IMR-90 (cell line): ENCODE results near the gene ANO2. TPM values are rescaled to one million over a fixed set of nuclear protein-coding genes. Genes with fewer than 3 reads are reported as not detected.

ENCODE experiments used
- ATAC-seq: fragments of 200-7000 bp; cut with Tn5 transposase; 2 replicates; pipeline ENCODE4 v1.9.1; 2020; ENCODE audit warnings: low read depth, mild to moderate bottlenecking, moderate library complexity
- BruUV-seq: library from RNA; stranded (reverse); fragments of 400-500 nt; replicated peaks from 2 replicates; lab custom pipeline; 2021; lab: Mats Ljungman, UMichigan
- CTCF ChIA-PET: fragments of 300-600 bp; formaldehyde crosslinking; extraction: SDS; loops from one replicate; lab custom pipeline; 2021; ENCODE audit warnings: antibody characterized with exemption; lab: Yijun Ruan, JAX
- POLR2A ChIA-PET: fragments of 300-600 bp; sonication (Branson Sonifier 250); formaldehyde crosslinking; loops from one replicate; lab custom pipeline; 2022; ENCODE audit warnings: antibody characterized with exemption; ENCODE audit not compliant: unreplicated experiment; lab: Charles Lee
- DNase-seq: peaks from one replicate; pipeline ENCODE4 v3.0.0; 2013
- H2AFZ ChIP-seq: replicated peaks from 2 replicates; pipeline ENCODE3; 2013; ENCODE audit warnings: low read length, mild to moderate bottlenecking; ENCODE audit not compliant: poor library complexity
- H2AK5ac ChIP-seq: 2 replicates; pipeline ENCODE4 v1.6.1; 2013; ENCODE audit warnings: low read depth, low read length, inconsistent platforms
- H2AK9ac ChIP-seq: replicated peaks from 2 replicates; pipeline ENCODE3; 2013; ENCODE audit warnings: mild to moderate bottlenecking, low read depth, low read length, moderate library complexity; ENCODE audit not compliant: poor library complexity
- H2BK120ac ChIP-seq: 2 replicates; pipeline ENCODE4 v1.6.1; 2013; ENCODE audit warnings: low read depth, low read length, inconsistent platforms
- H2BK15ac ChIP-seq: 3 replicates; pipeline ENCODE4 v1.6.1; 2013; ENCODE audit warnings: low read depth, low read length, inconsistent platforms
- H2BK20ac ChIP-seq: 2 replicates; pipeline ENCODE4 v1.6.1; 2013; ENCODE audit warnings: low read depth, mild to moderate bottlenecking, inconsistent platforms, low read length, moderate library complexity
- H2BK5ac ChIP-seq: 2 replicates; pipeline ENCODE4 v1.6.1; 2013; ENCODE audit warnings: mild to moderate bottlenecking, low read depth, low read length, inconsistent platforms; ENCODE audit not compliant: poor library complexity, severe bottlenecking
- H3K14ac ChIP-seq: replicated peaks from 2 replicates; pipeline ENCODE4 v1.6.1; 2013; ENCODE audit warnings: low read depth, low read length, inconsistent platforms
- H3K18ac ChIP-seq: 2 replicates; pipeline ENCODE4 v1.6.1; 2013; ENCODE audit warnings: low read depth, low read length, control low read depth
- H3K23ac ChIP-seq: 2 replicates; pipeline ENCODE4 v1.6.1; 2013; ENCODE audit warnings: low read depth, low read length, inconsistent platforms
- H3K27ac ChIP-seq: 2 replicates; pipeline ENCODE4 v1.5.1; 2013; ENCODE audit warnings: mild to moderate bottlenecking, control low read depth, low read length; ENCODE audit not compliant: insufficient read depth
- H3K27me3 ChIP-seq: 2 replicates; pipeline ENCODE4 v1.6.1; 2013; ENCODE audit warnings: low read length; ENCODE audit not compliant: control insufficient read depth, insufficient read depth
- H3K36me3 ChIP-seq: 2 replicates; pipeline ENCODE4 v1.6.1; 2013; ENCODE audit warnings: low read length, mixed read lengths; ENCODE audit not compliant: control insufficient read depth, insufficient read depth
- H3K4ac ChIP-seq: 2 replicates; pipeline ENCODE4 v1.6.1; 2013; ENCODE audit warnings: low read depth, low read length, inconsistent platforms
- H3K4me1 ChIP-seq: 2 replicates; pipeline ENCODE4 v1.6.1; 2013; ENCODE audit warnings: low read length, mixed read lengths; ENCODE audit not compliant: control insufficient read depth, insufficient read depth
- H3K4me2 ChIP-seq: 2 replicates; pipeline ENCODE4 v1.6.1; 2013; ENCODE audit warnings: low read depth, mild to moderate bottlenecking, control low read depth, low read length, moderate library complexity
- H3K4me3 ChIP-seq: 2 replicates; pipeline ENCODE4 v1.5.1; 2013; ENCODE audit warnings: low read depth, mild to moderate bottlenecking, control low read depth, low read length, moderate library complexity; ENCODE audit not compliant: insufficient read depth
- H3K56ac ChIP-seq: 2 replicates; pipeline ENCODE4 v1.6.1; 2013; ENCODE audit warnings: low read length, inconsistent platforms; ENCODE audit not compliant: insufficient read depth; ENCODE audit errors: extremely low read depth
- H3K79me1 ChIP-seq, 2 experiments: 2 replicates each; pipeline ENCODE4 v1.6.1; 2013; ENCODE audit warnings: low read length in 2 of 2, inconsistent platforms in 1 of 2, low read depth in 1 of 2
- H3K9ac ChIP-seq: 2 replicates; pipeline ENCODE4 v1.6.1; 2013; ENCODE audit warnings: low read depth, low read length, control low read depth
- H3K9me1 ChIP-seq: 2 replicates; pipeline ENCODE4 v1.6.1; 2013; ENCODE audit warnings: low read length, inconsistent platforms; ENCODE audit not compliant: insufficient read depth
- H3K9me3 ChIP-seq: 2 replicates; pipeline ENCODE4 v1.6.1; 2013; ENCODE audit warnings: low read length; ENCODE audit not compliant: control insufficient read depth, insufficient read depth
- H4K20me1 ChIP-seq: 2 replicates; pipeline ENCODE4 v1.6.1; 2013; ENCODE audit warnings: low read length, inconsistent platforms; ENCODE audit not compliant: insufficient read depth
- H4K5ac ChIP-seq: 2 replicates; pipeline ENCODE4 v1.6.1; 2013; ENCODE audit warnings: mild to moderate bottlenecking, low read depth, low read length, control low read depth
- H4K8ac ChIP-seq, 2 experiments: 2 replicates each; pipeline ENCODE4 v1.6.1; 2013; ENCODE audit warnings: low read depth in 2 of 2, low read length in 2 of 2, control low read depth in 1 of 2, inconsistent platforms in 1 of 2
- H4K91ac ChIP-seq: 2 replicates; pipeline ENCODE4 v1.6.1; 2013; ENCODE audit warnings: low read depth, low read length, inconsistent platforms; ENCODE audit not compliant: insufficient read depth
- BHLHE40 ChIP-seq: fragments of 150-350 bp; IDR thresholded peaks from 2 replicates; pipeline ENCODE4 v1.6.1; 2016; ENCODE audit warnings: mild to moderate bottlenecking, low read depth, low read length
- CEBPB ChIP-seq: IDR thresholded peaks from 2 replicates; pipeline ENCODE4 v1.6.1; 2012; ENCODE audit warnings: low read depth, low read length, improper control_type of control experiment
- CHD1 ChIP-seq: IDR thresholded peaks from 2 replicates; pipeline ENCODE4 v1.6.1; 2012; ENCODE audit warnings: low read depth, low read length, improper control_type of control experiment
- ELK1 ChIP-seq: fragments of 150-350 bp; IDR thresholded peaks from 2 replicates; pipeline ENCODE4 v1.6.1; 2016; ENCODE audit warnings: low read depth, mild to moderate bottlenecking, low read length, moderate library complexity, borderline replicate concordance
- MXI1 ChIP-seq: IDR thresholded peaks from 2 replicates; pipeline ENCODE4 v1.6.1; 2012; ENCODE audit warnings: low read depth, mild to moderate bottlenecking, low read length, moderate library complexity, borderline replicate concordance
- POLR2A ChIP-seq: IDR thresholded peaks from 2 replicates; pipeline ENCODE4 v1.6.1; 2012; ENCODE audit warnings: mild to moderate bottlenecking, low read depth, low read length
- WGBS, 2 experiments: methylation state at CpG; one replicate each; pipeline versions ENCODE4 v1.1.5 to v1.1.7; 2013; ENCODE audit warnings: missing lambda C conversion rate in 2 of 2; ENCODE audit not compliant: insufficient read length in 1 of 2; ENCODE audit errors: extremely low coverage in 2 of 2; 5-methylcytosine and 5-hydroxymethylcytosine counted together
- dilution Hi-C: fragments of 300-500 bp; cut with HindIII; formaldehyde crosslinking; loops from one replicate; pipeline ENCODE4 v1.14.3; 2018; ENCODE audit warnings: low sequenced_read_pairs; ENCODE audit not compliant: unreplicated experiment
- in situ Hi-C: fragments of 300-500 bp; cut with MboI; formaldehyde crosslinking; loops from 3 replicates; pipeline ENCODE4 v1.14.3; 2019; ENCODE audit warnings: low sequenced_read_pairs, inconsistent platforms, mixed read lengths
- intact Hi-C: fragments of 100-400 bp; cut with micrococcal nuclease; formaldehyde crosslinking; loops from 2 replicates; pipeline ENCODE4 v1.10.0; 2022
- polyA plus RNA-seq, 3 experiments: library from polyadenylated mRNA; depleted of rRNA; stranded (reverse); fragments of >200 nt; gene quantifications; 2 replicates each; pipeline ENCODE4 v1.2.3, GENCODE V29; 2012; ENCODE audit warnings: low replicate concordance in 1 of 3
- total RNA-seq: library from RNA; depleted of rRNA; stranded (reverse); fragments of >200 nt; gene quantifications from 2 replicates; pipeline ENCODE4 v1.2.3, GENCODE V29; 2012

The ANO2 gene
- total and polyA plus RNA-seq, 2 of the 4 experiments (the other 2 are of a cell fraction), result 0.22 TPM; not detected in 1

DNA sequence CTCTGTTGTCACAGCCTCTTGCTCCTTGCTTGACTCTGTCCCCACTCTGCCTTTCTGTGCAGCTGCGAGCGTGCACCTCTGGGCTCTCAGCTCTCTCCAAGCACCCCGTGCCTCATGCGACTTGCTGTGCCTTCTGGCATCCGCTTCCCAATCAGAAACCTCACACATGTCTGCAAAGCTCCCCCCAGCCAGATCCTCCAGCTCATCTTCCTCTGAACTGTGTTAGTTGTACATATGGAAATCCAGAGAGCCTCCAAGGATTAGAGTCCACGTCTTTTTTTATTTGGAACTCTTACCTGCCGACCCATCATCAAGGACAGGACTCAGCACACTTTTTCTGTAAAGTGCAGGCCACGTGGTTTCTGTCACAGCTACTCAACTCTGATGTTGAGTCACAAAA, 70.5 kb downstream of the ANO2 start:
- no peak overlapping the region for H2BK20ac ChIP-seq
- no peak overlapping the region for H2BK120ac ChIP-seq
- in situ Hi-C loops (no loop called here), dilution Hi-C loops (no loop called here), intact Hi-C loops (no loop called here)
- H3K4me1 ChIP-seq, result no peaks in the 10 kb centered on the region
- no peak overlapping the region for H4K91ac ChIP-seq
- H4K20me1 ChIP-seq, result no peaks in the 10 kb centered on the region
- POLR2A ChIA-PET, result no interaction called here
- CTCF ChIA-PET, result no interaction called here
- H3K14ac ChIP-seq, result no peak overlapping the region
- H2AK5ac ChIP-seq, result no peak overlapping the region
- no peak for ATAC-seq
- no peak overlapping the region for H3K56ac ChIP-seq
- peaks cover 10% of the 10 kb centered on the region for H3K27me3 ChIP-seq
- H3K23ac ChIP-seq, result no peak overlapping the region
- H2AFZ ChIP-seq, result no peak overlapping the region
- no peak overlapping the region for H4K5ac ChIP-seq
- no peak overlapping the region for H2BK5ac ChIP-seq
- no peaks in the 10 kb centered on the region for H3K9me3 ChIP-seq
- WGBS, 2 experiments, result 70% methylated on average over 6 of the region's 8 CpGs; no CpG with 5 or more reads in 1 of the 2 experiments
- no peaks in the 10 kb centered on the region for H3K79me1 ChIP-seq
- H3K9me1 ChIP-seq, result no peaks in the 10 kb centered on the region
- no peak overlapping the region for H3K9ac ChIP-seq
- H3K4ac ChIP-seq, result no peak overlapping the region
- H2AK9ac ChIP-seq, result no peak overlapping the region
- no peak overlapping the region for H2BK15ac ChIP-seq
- H3K4me3 ChIP-seq, result no peak overlapping the region
- no TSS peak for BruUV-seq
- H4K8ac ChIP-seq, result no peak overlapping the region
- no peak for DNase-seq
- H3K36me3 ChIP-seq, result no peaks in the 10 kb centered on the region
- TF ChIP-seq BHLHE40, result no peak
- TF ChIP-seq CEBPB, result no peak
- TF ChIP-seq ELK1, result no peak
- no peak for TF ChIP-seq POLR2A
- no peak for TF ChIP-seq MXI1
- no peak for TF ChIP-seq CHD1
- H3K4me2 ChIP-seq, result no peak overlapping the region
- H3K27ac ChIP-seq, result no peak overlapping the region
- H3K18ac ChIP-seq, result no peak overlapping the region
